ENCODE results near the gene OLFM2.

OLFM2 gene

GRCh38 chr19:9936326-9937000, at the start of gene OLFM2:
OLFM2 (minus strand) TSS chr19:9936515; CDS start chr19:9936366, 149 bp downstream.
- Histone ChIP-seq H3K9me3 (ENCODE audit: low read depth, low read length) (no peaks in the 10 kb centered on the region; the same call in 1 of the 2 replicates), H3K9ac (ENCODE audit: insufficient read length) (peak within 1 kb of the TSS; percentile 81), H3K27ac (peak within 1 kb of the TSS; percentile 42), H3K4me3 (peak within 1 kb of the TSS; percentile 99), H3K36me3 (ENCODE audit: insufficient read depth, low read length) (peaks cover 3% of the 10 kb centered on the region; the same call in 1 of the 2 replicates)
- TF ChIP-seq EZH2 (IDR thresholded peaks at IDR 0.05) (no peak), FOXP2 (optimal IDR thresholded peaks at IDR 0.05; ENCODE audit: control extremely low read depth, extremely low read length, insufficient read depth) (no peak), POLR2AphosphoS5 (IDR thresholded peaks at IDR 0.05; ENCODE audit: borderline replicate concordance, low read depth, low read length) (no peak)
- no peak for DNase-seq (ENCODE audit: low read depth, low spot score)

DNA sequence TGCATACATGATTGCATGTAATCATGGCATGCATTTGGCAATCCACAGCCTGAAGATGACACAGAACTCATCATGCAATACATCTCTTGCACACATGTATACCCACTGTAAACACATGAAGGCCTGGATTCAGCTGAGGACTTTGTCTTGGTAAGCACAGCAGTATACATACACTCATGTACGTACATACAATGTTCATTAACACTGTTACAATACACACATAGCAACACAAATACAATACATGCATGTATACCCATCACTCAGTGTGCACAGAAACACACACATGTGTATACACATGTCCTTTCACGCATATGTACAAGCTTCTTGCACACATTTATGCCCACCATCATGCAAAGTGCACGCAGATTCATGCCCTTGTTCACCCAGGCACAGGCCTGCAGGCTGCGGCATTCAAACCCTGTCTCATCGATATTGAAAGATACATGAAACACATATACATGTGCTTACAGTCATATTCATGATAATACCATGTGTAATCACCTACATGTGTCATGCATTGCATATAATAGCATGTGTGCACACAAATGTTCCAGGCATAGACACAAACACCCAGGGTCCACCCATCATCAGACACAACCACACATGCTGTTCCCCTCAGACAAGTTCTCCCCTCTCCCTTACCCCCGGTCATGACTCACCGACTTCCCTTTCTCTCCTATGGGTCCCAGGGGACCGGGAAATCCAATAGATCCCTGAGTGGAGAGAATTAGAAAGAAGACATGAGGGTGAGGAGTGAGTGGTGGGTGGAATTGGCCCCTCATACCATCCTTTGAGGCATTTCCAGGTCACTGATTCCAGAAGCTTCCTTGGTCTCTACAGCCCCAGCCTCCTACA, 45.3 kb upstream of the OLFM2 start:
- no peak for DNase-seq (ENCODE audit: low read depth, low spot score)
- TF ChIP-seq POLR2AphosphoS5 (IDR thresholded peaks at IDR 0.05; ENCODE audit: borderline replicate concordance, low read depth, low read length): no peak
- TF ChIP-seq EZH2 (IDR thresholded peaks at IDR 0.05): no peak
- TF ChIP-seq FOXP2 (optimal IDR thresholded peaks at IDR 0.05; ENCODE audit: control extremely low read depth, extremely low read length, insufficient read depth): no peak
- no peaks in the 10 kb centered on the region for H3K36me3 ChIP-seq (ENCODE audit: insufficient read depth, low read length)
- no peak overlapping the region for H3K27ac ChIP-seq
- H3K9ac ChIP-seq (ENCODE audit: insufficient read length): no peak overlapping the region
- H3K9me3 ChIP-seq (ENCODE audit: low read depth, low read length): no peaks in the 10 kb centered on the region
- no peak overlapping the region for H3K4me3 ChIP-seq

- Histone ChIP-seq H3K4me3 (no peak overlapping the region), H3K9ac (ENCODE audit: insufficient read length) (no peak overlapping the region), H3K36me3 (ENCODE audit: insufficient read depth, low read length) (no peaks in the 10 kb centered on the region), H3K9me3 (ENCODE audit: low read depth, low read length) (no peaks in the 10 kb centered on the region), H3K27ac (no peak overlapping the region)
- no peak for DNase-seq (ENCODE audit: low read depth, low spot score)
- TF ChIP-seq EZH2 (IDR thresholded peaks at IDR 0.05): no peak
- TF ChIP-seq FOXP2 (optimal IDR thresholded peaks at IDR 0.05; ENCODE audit: control extremely low read depth, extremely low read length, insufficient read depth): no peak
- no peak for TF ChIP-seq POLR2AphosphoS5 (IDR thresholded peaks at IDR 0.05; ENCODE audit: borderline replicate concordance, low read depth, low read length)
These were observed 35.8 kb upstream of the OLFM2 start for GRCh38 chr19:9972103-9972502.

GRCh38 chr19:9971166-9971897, 35.0 kb upstream of the OLFM2 start:
- no peak overlapping the region for H3K9ac ChIP-seq (ENCODE audit: insufficient read length)
- DNase-seq (ENCODE audit: low read depth, low spot score): no peak
- no peaks in the 10 kb centered on the region for H3K9me3 ChIP-seq (ENCODE audit: low read depth, low read length)
- H3K4me3 ChIP-seq: no peak overlapping the region
- H3K27ac ChIP-seq: no peak overlapping the region
- no peaks in the 10 kb centered on the region for H3K36me3 ChIP-seq (ENCODE audit: insufficient read depth, low read length)
- TF ChIP-seq POLR2AphosphoS5 (IDR thresholded peaks at IDR 0.05; ENCODE audit: borderline replicate concordance, low read depth, low read length) (no peak), FOXP2 (optimal IDR thresholded peaks at IDR 0.05; ENCODE audit: control extremely low read depth, extremely low read length, insufficient read depth) (no peak), EZH2 (IDR thresholded peaks at IDR 0.05) (no peak)

- no peaks in the 10 kb centered on the region for H3K9me3 ChIP-seq (ENCODE audit: low read depth, low read length)
- no peak overlapping the region for H3K4me3 ChIP-seq
- TF ChIP-seq FOXP2 (optimal IDR thresholded peaks at IDR 0.05; ENCODE audit: control extremely low read depth, extremely low read length, insufficient read depth) (no peak), POLR2AphosphoS5 (IDR thresholded peaks at IDR 0.05; ENCODE audit: borderline replicate concordance, low read depth, low read length) (no peak), EZH2 (IDR thresholded peaks at IDR 0.05) (no peak)
- DNase-seq (ENCODE audit: low read depth, low spot score): no peak
- H3K9ac ChIP-seq (ENCODE audit: insufficient read length): no peak overlapping the region
- H3K36me3 ChIP-seq (ENCODE audit: insufficient read depth, low read length): no peaks in the 10 kb centered on the region
- no peak overlapping the region for H3K27ac ChIP-seq
These were observed 34.2 kb upstream of the OLFM2 start for GRCh38 chr19:9970481-9970880.

- no peak for TF ChIP-seq FOXP2 (optimal IDR thresholded peaks at IDR 0.05; ENCODE audit: control extremely low read depth, extremely low read length, insufficient read depth)
- TF ChIP-seq POLR2AphosphoS5 (IDR thresholded peaks at IDR 0.05; ENCODE audit: borderline replicate concordance, low read depth, low read length): no peak
- TF ChIP-seq EZH2 (IDR thresholded peaks at IDR 0.05): no peak
- no peaks in the 10 kb centered on the region for H3K9me3 ChIP-seq (ENCODE audit: low read depth, low read length)
- no peaks in the 10 kb centered on the region for H3K36me3 ChIP-seq (ENCODE audit: insufficient read depth, low read length)
- H3K9ac ChIP-seq (ENCODE audit: insufficient read length): no peak overlapping the region
- no peak overlapping the region for H3K4me3 ChIP-seq
- H3K27ac ChIP-seq: no peak overlapping the region
- DNase-seq (ENCODE audit: low read depth, low spot score): no peak
These were observed 33.3 kb upstream of the OLFM2 start for GRCh38 chr19:9969688-9969975.

DNA sequence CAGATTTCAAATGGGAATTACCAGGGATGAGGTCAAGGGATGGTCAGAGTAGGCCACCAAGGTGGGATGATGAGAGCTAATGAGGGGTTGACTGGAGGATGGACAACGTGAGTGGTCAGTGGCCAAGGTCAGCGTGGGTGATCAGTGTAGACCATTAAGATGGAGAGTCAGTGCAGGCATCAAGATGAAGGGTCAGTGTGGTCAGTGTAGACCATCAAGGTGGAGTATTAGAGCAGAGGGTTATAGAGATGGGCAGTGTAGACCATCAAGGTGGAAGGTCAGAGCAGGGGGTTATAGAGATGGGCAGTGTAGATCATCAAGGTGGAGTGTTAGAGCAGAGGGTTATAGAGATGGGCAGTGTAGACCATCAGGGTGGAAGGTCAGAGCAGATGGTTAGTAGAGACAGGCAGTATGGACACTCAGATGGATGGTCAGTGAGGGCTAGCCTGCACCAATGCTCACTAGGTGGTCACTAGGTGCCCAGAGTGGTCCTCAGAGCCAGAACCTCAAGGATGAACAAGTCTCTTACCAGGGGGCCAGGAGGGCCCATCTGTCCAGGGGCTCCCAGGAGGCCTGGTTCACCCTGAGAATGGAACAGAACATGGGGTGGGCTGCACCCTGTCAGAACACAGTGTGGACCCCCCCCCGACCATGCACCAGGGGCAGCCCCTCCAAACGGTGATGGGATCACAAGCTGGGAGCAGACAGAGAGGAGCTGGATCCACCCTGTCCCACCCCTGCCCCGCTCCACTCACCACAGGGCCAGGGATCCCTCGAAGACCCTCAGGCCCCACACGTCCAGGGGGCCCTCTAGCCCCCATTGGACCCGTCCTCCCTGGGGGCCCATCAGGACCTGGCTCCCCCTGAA, 32.7 kb upstream of the OLFM2 start:
- TF ChIP-seq EZH2 (IDR thresholded peaks at IDR 0.05): no peak
- TF ChIP-seq POLR2AphosphoS5 (IDR thresholded peaks at IDR 0.05; ENCODE audit: borderline replicate concordance, low read depth, low read length): no peak
- TF ChIP-seq FOXP2 (optimal IDR thresholded peaks at IDR 0.05; ENCODE audit: control extremely low read depth, extremely low read length, insufficient read depth): no peak

More for the DNA sequence above, 32.7 kb upstream of the OLFM2 start:
- Histone ChIP-seq H3K4me3 (no peak overlapping the region), H3K9me3 (ENCODE audit: low read depth, low read length) (no peaks in the 10 kb centered on the region), H3K27ac (no peak overlapping the region), H3K9ac (ENCODE audit: insufficient read length) (no peak overlapping the region), H3K36me3 (ENCODE audit: insufficient read depth, low read length) (no peaks in the 10 kb centered on the region)
- DNase-seq (ENCODE audit: low read depth, low spot score): no peak
